ENCODE results near the gene YARS1.

- TF ChIP-seq RAD21 (conservative IDR thresholded peaks at IDR 0.05) (no peak), CTCF (IDR thresholded peaks at IDR 0.05; ENCODE audit: poor library complexity, severe bottlenecking) (no peak), EZH2 (IDR thresholded peaks at IDR 0.05; ENCODE audit: borderline replicate concordance, insufficient read depth, low read length, poor library complexity, severe bottlenecking) (no peak), TAF1 (IDR thresholded peaks at IDR 0.05; ENCODE audit: low read depth) (no peak), EP300 (conservative IDR thresholded peaks at IDR 0.05; ENCODE audit: poor library complexity, severe bottlenecking) (no peak), REST (IDR thresholded peaks at IDR 0.05; ENCODE audit: borderline replicate concordance) (peak; percentile 90), MXI1 (conservative IDR thresholded peaks at IDR 0.05; ENCODE audit: poor library complexity, severe bottlenecking) (no peak), SMC3 (conservative IDR thresholded peaks at IDR 0.05; ENCODE audit: poor library complexity) (no peak)
Measured at GRCh38 chr1:32755098-32755809, 61.9 kb downstream of the YARS1 start.

Data from neural cell (in vitro differentiated cells).